NCI-H146 treated with DMSO at 0.1 percent for 48 hours (cell line): ENCODE data around the gene MFAP1.
A peak's percentile ranks its signal among the peaks of the same experiment; 100 is the strongest.
"Not testable (repeated sequence)": the region's sequence is repeated elsewhere in the genome, so short reads cannot be mapped to it uniquely, and the experiment has no call there.

Experiments
- DNase-seq: peaks from one replicate; lab custom pipeline; 2025; ENCODE audit not compliant: unreplicated experiment; lab: John Stamatoyannopoulos, UW

The MFAP1 gene

GRCh38 chr15:43824302-43825246, at the start of gene MFAP1:
Gene MFAP1 (minus strand): TSS chr15:43824690. CDS start chr15:43824569, 121 bp downstream.
- DNase-seq: peak; percentile 89

- DNase-seq: no peak
Observed at GRCh38 chr15:43873651-43874050, 49.2 kb upstream of the MFAP1 start.

- no peak for DNase-seq
Observed at GRCh38 chr15:43872416-43873020, 48.0 kb upstream of the MFAP1 start.

GRCh38 chr15:43871835-43872234, 47.3 kb upstream of the MFAP1 start:
- no peak for DNase-seq

- no peak for DNase-seq
Observed at GRCh38 chr15:43868406-43868805, 43.9 kb upstream of the MFAP1 start.

GRCh38 chr15:43867096-43867495, 42.6 kb upstream of the MFAP1 start:
- no peak for DNase-seq

- DNase-seq: not testable (repeated sequence)
Observed at GRCh38 chr15:43866636-43867035, 42.1 kb upstream of the MFAP1 start.

- no peak for DNase-seq
Observed at GRCh38 chr15:43859546-43859945, 35.1 kb upstream of the MFAP1 start.

- DNase-seq: no peak
Observed at GRCh38 chr15:43854801-43855200, 30.3 kb upstream of the MFAP1 start.

GRCh38 chr15:43852607-43853006, 28.1 kb upstream of the MFAP1 start:
- no peak for DNase-seq

- no peak for DNase-seq
Observed at GRCh38 chr15:43851251-43851650, 26.8 kb upstream of the MFAP1 start.

GRCh38 chr15:43845421-43845820, 20.9 kb upstream of the MFAP1 start:
- no peak for DNase-seq

- not testable (repeated sequence) for DNase-seq
Observed at GRCh38 chr15:43832485-43832884, 8.0 kb upstream of the MFAP1 start.

- DNase-seq: not testable (repeated sequence)
Observed at GRCh38 chr15:43831519-43832052, 7.1 kb upstream of the MFAP1 start.

- DNase-seq: not testable (repeated sequence)
Observed at GRCh38 chr15:43830691-43831275, 6.3 kb upstream of the MFAP1 start.

- not testable (repeated sequence) for DNase-seq
Observed at GRCh38 chr15:43829951-43830540, 5.6 kb upstream of the MFAP1 start.

GRCh38 chr15:43828061-43828657, 3.7 kb upstream of the MFAP1 start:
- DNase-seq: no peak

GRCh38 chr15:43826508-43827341, 2.2 kb upstream of the MFAP1 start, which contains the start of gene WDR76:
Gene WDR76 (plus strand): TSS chr15:43827002. CDS start chr15:43827033, 31 bp downstream.
- peak; percentile 51 for DNase-seq

- DNase-seq: no peak
Observed at GRCh38 chr15:43826029-43826507, 1.6 kb upstream of the MFAP1 start.

- not testable (repeated sequence) for DNase-seq
Observed at GRCh38 chr15:43825305-43825704, 815 bp upstream of the MFAP1 start.
